ENCODE data around the gene KIAA1958. TPM values are rescaled to one million over a fixed set of nuclear protein-coding genes. Genes with fewer than 3 reads are reported as not detected.

KIAA1958 gene
- total and polyA plus RNA-seq, 9 donors = 5.7 to 40.3 (median 24.1) TPM

GRCh38 chr9:112520656-112521055 lies 34.0 kb downstream of the KIAA1958 start:
- H3K27ac ChIP-seq = no peak overlapping the region
- no peaks in the 10 kb centered on the region for H3K27me3 ChIP-seq
- 64 to 84% (median 77%) methylated on average over 3 of the region's 3 CpGs for WGBS, 3 donors
- peaks cover 1% of the 10 kb centered on the region for H3K4me1 ChIP-seq (ENCODE audit: insufficient read depth)
- DNase-seq = no peak
- TF ChIP-seq EP300 (IDR thresholded peaks at IDR 0.05) = no peak
- no peak for TF ChIP-seq CTCF (IDR thresholded peaks at IDR 0.05)
- no peak for TF ChIP-seq POLR2A (IDR thresholded peaks at IDR 0.05)
- intact Hi-C loops (cut with DNase I) = no loop called here
- H3K9me3 ChIP-seq = no peaks in the 10 kb centered on the region
- no peaks in the 10 kb centered on the region for H3K36me3 ChIP-seq
- H3K4me3 ChIP-seq = no peak overlapping the region

GRCh38 chr9:112526973-112527372 lies 40.3 kb downstream of the KIAA1958 start:
- peaks cover 14% of the 10 kb centered on the region for H3K4me1 ChIP-seq (ENCODE audit: insufficient read depth)

GRCh38 chr9:112527959-112528358 lies 41.3 kb downstream of the KIAA1958 start:
- H3K9me3 ChIP-seq = no peaks in the 10 kb centered on the region
- peaks cover 17% of the 10 kb centered on the region for H3K4me1 ChIP-seq (ENCODE audit: insufficient read depth)
- TF ChIP-seq EP300 (IDR thresholded peaks at IDR 0.05) (no peak), POLR2A (IDR thresholded peaks at IDR 0.05) (no peak), CTCF (IDR thresholded peaks at IDR 0.05) (no peak)
- H3K36me3 ChIP-seq = no peaks in the 10 kb centered on the region
- WGBS, 3 donors = 71 to 76% (median 71%) methylated on average over 2 of the region's 2 CpGs
- no peak overlapping the region for H3K4me3 ChIP-seq
- H3K27me3 ChIP-seq = no peaks in the 10 kb centered on the region
- DNase-seq = no peak
- intact Hi-C loops (cut with DNase I) = no loop called here
- no peak overlapping the region for H3K27ac ChIP-seq

More at GRCh38 chr9:112526973-112527372, 40.3 kb downstream of the KIAA1958 start:
- Histone ChIP-seq H3K4me3 (no peak overlapping the region), H3K27me3 (no peaks in the 10 kb centered on the region), H3K36me3 (no peaks in the 10 kb centered on the region), H3K9me3 (no peaks in the 10 kb centered on the region), H3K27ac (peak overlapping the region in 1 of 2 donors; percentile 5)
- 9 to 37% (median 30%) methylated on average over 1 of the region's 1 CpG for WGBS, 3 donors
- no peak for DNase-seq
- TF ChIP-seq EP300 (IDR thresholded peaks at IDR 0.05) = no peak
- no peak for TF ChIP-seq CTCF (IDR thresholded peaks at IDR 0.05)
- TF ChIP-seq POLR2A (IDR thresholded peaks at IDR 0.05) = no peak
- intact Hi-C loops (cut with DNase I) = no loop called here

- no peaks in the 10 kb centered on the region for H3K36me3 ChIP-seq
- no peak for DNase-seq
- TF ChIP-seq CTCF (IDR thresholded peaks at IDR 0.05) (no peak), EP300 (IDR thresholded peaks at IDR 0.05) (no peak), POLR2A (IDR thresholded peaks at IDR 0.05) (no peak)
- H3K9me3 ChIP-seq = no peaks in the 10 kb centered on the region
- intact Hi-C loops (cut with DNase I) = no loop called here
- WGBS, 3 donors = 91 to 95% (median 94%) methylated on average over 2 of the region's 2 CpGs
- no peak overlapping the region for H3K4me3 ChIP-seq
- H3K4me1 ChIP-seq (ENCODE audit: insufficient read depth) = peaks cover 16% of the 10 kb centered on the region
- no peaks in the 10 kb centered on the region for H3K27me3 ChIP-seq
- H3K27ac ChIP-seq = no peak overlapping the region
Measured at GRCh38 chr9:112529316-112529715, 42.7 kb downstream of the KIAA1958 start.
